ENCODE results near the gene TSPYL2.

- TF ChIP-seq CTCF (IDR thresholded peaks at IDR 0.05) (no peak), POLR2A (IDR thresholded peaks at IDR 0.05) (peak; percentile 90 to 99)
Measured at GRCh38 chrX:53081925-53082772, at the start of gene TSPYL2.
